ELR (cell line): ENCODE results near the gene HLTF.
"Not testable (repeated sequence)": the region's sequence is repeated elsewhere in the genome, so short reads cannot be mapped to it uniquely, and the experiment has no call there.

Experiments
- DNase-seq: peaks from one replicate; pipeline ENCODE4 v3.0.0-alpha.2; 2015; ENCODE audit warnings: low read depth

The HLTF gene

DNA sequence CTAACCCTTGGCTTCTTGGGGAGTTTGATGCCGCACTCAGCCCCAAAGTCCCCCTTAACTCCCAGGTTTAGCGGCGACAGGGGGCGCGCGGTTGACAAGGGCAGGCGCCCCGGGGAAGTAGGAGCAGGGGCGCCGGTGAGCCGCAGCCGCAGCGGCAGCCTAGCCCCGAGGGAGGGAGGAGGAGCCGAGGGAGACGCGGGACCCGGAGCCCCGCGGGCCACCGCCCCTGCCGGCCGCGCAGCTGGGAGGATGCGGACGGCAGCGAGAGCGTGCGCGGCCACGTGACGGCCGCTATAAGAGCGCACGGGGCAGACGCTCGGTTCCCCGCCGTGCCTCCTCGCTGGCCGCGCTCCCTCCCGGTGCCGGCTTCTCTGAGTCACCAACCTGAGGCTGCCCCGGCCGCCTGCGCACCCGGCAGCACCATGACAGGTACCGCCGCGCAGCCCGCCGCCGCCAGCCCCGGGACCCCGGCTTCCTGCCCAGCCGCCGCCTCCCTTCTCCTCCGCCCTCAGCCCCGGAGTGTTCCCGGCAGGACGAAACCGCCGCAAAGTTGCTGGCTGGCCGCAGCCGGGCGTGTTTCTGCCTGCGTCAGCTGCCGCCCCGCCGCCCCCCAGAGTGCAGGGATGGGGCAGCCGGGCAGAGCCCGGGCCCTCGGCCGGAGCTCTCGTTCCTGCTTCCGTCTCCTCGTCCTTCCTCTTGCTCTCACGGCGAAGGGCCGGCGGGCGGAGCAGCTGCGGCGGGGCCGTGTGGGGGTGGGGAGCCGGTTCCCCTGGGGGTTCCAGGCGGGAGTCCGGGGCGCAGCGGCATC is 94.9 kb downstream of the HLTF start, which contains the start of gene GYG1:
Gene GYG1, plus strand, starts transcription at position 322 of the 808 bp plus-strand sequence. Its CDS starts 101 bp downstream, at position 423.
- peak; percentile 87 for DNase-seq

DNA sequence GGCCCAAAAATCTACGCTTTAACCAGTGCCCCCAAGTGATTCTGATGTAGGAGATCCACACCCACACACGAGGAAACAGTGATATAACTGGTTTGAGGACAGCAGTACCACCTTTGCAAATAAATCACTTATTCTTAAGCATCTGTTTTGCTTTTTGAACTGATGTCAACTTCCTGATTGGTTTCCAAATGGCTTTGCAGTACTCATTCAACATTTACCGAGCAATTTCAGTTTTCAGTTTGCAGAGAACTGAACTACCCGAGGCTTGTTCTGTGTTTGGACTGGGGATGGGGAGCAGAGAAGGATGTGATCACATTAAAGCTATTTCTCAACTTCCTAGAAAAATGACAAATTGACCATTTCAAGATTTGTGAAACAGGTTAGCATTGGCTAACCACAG is 96.1 kb downstream of the HLTF start:
- no peak for DNase-seq

- DNase-seq: not testable (repeated sequence)
These were observed 98.8 kb downstream of the HLTF start for GRCh38 chr3:148987551-148987950.

DNA sequence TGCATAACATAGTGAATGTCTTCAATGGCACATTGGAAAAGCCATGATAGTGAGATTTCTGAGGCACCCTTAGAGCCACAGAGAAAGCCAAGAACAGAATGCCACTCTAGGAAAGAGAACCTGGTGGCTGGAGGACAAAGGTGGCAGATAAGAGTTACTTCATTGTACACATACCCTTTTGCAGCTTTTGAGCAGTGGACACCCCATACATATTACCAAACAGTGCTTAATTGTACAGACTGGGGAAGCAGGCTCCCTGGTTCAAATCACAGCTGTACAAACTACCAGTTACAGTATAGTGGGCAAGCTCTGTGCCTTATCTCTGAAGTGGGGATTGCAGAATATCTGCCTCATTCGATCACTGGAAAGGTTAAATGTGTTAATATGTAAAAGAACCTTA is 105.1 kb downstream of the HLTF start:
- DNase-seq: no peak
